Smooth muscle cell (in vitro differentiated cells): Measurements from ENCODE around the gene ALG2. TPM values are rescaled to one million over a fixed set of nuclear protein-coding genes. Genes with fewer than 3 reads are reported as not detected.

Source experiments
- DNase-seq: peaks from one replicate; lab custom pipeline; 2025; ENCODE audit not compliant: unreplicated experiment; lab: John Stamatoyannopoulos, UW
- H2AFZ ChIP-seq: fragments of 200-600 bp; sonication (generic); 2 replicates; pipeline ENCODE4 v1.6.0; 2016; ENCODE audit warnings: antibody characterized with exemption, low read depth, mild to moderate bottlenecking
- H3F3A ChIP-seq: fragments of 200-600 bp; sonication (generic); 2 replicates; pipeline ENCODE4 v1.6.0; 2017; ENCODE audit warnings: antibody characterized with exemption, low read depth
- H3K27ac ChIP-seq: fragments of 200-600 bp; sonication (generic); 2 replicates; pipeline ENCODE4 v1.5.1; 2016; ENCODE audit warnings: low read depth, mild to moderate bottlenecking
- H3K27me3 ChIP-seq: fragments of 200-600 bp; sonication (generic); 2 replicates; pipeline ENCODE4 v1.6.1; 2016; ENCODE audit warnings: low read depth, mild to moderate bottlenecking
- H3K36me3 ChIP-seq: fragments of 200-600 bp; sonication (generic); 2 replicates; pipeline ENCODE4 v1.5.1; 2016; ENCODE audit warnings: low read depth
- H3K4me1 ChIP-seq: fragments of 200-600 bp; sonication (generic); 2 replicates; pipeline ENCODE4 v1.5.1; 2016; ENCODE audit warnings: low read depth
- H3K4me2 ChIP-seq: fragments of 200-600 bp; sonication (generic); 2 replicates; pipeline ENCODE4 v1.6.0; 2016; ENCODE audit warnings: mild to moderate bottlenecking
- H3K4me3 ChIP-seq: fragments of 200-600 bp; sonication (generic); 2 replicates; pipeline ENCODE4 v1.5.1; 2016; ENCODE audit warnings: mild to moderate bottlenecking
- H3K79me2 ChIP-seq: fragments of 200-600 bp; sonication (generic); 2 replicates; pipeline ENCODE4 v1.6.0; 2016; ENCODE audit warnings: low read depth, mild to moderate bottlenecking
- H3K9ac ChIP-seq: fragments of 200-600 bp; sonication (generic); 2 replicates; pipeline ENCODE4 v1.6.0; 2016; ENCODE audit warnings: low read depth
- H3K9me3 ChIP-seq: fragments of 200-600 bp; sonication (generic); replicated peaks from 2 replicates; pipeline ENCODE4 v1.5.1; 2016; ENCODE audit warnings: low read depth
- H4K20me1 ChIP-seq: fragments of 200-600 bp; sonication (generic); 2 replicates; pipeline ENCODE4 v1.6.0; 2016; ENCODE audit warnings: low read depth
- WGBS: methylation state at CpG from one replicate; pipeline ENCODE4 v1.1.7; 2016; ENCODE audit warnings: low lambda C conversion rate; 5-methylcytosine and 5-hydroxymethylcytosine counted together
- polyA plus RNA-seq: library from polyadenylated mRNA; unstranded; fragments of >200 nt; fragmentation: Nextera tagmentation; extraction: Ambion mirVana; gene quantifications from 2 replicates; pipeline ENCODE4 v1.2.1, GENCODE V29; 2016
- total RNA-seq: library from RNA; depleted of rRNA; stranded (reverse); fragments of >200 nt; gene quantifications from 2 replicates; pipeline ENCODE4 v1.2.3, GENCODE V29; 2014
- TF ChIP-seq, protein P1 (sequence below): fragments of 200-600 bp; sonication (generic); IDR thresholded peaks from 2 replicates; pipeline ENCODE4 v1.5.1; 2017; ENCODE audit warnings: borderline replicate concordance, mild to moderate bottlenecking, antibody characterized with exemption; ENCODE audit not compliant: insufficient read depth, poor library complexity, severe bottlenecking

Gene ALG2
- total RNA-seq, result 53.6 and 60.4 TPM in 2 replicates
- polyA plus RNA-seq, result 50.1 and 53.9 TPM in 2 replicates

- Histone ChIP-seq H3K9me3 (no peaks in the 10 kb centered on the region), H3F3A (no peaks in the 10 kb centered on the region), H3K4me3 (peak within 1 kb of the TSS; percentile 96), H3K27ac (peak within 1 kb of the TSS; percentile 99), H2AFZ (peak within 1 kb of the TSS; percentile 87), H3K4me1 (peaks cover 33% of the 10 kb centered on the region), H3K27me3 (no peaks in the 10 kb centered on the region), H4K20me1 (peaks cover 79% of the 10 kb centered on the region), H3K79me2 (peaks cover 94% of the 10 kb centered on the region), H3K9ac (peak within 1 kb of the TSS; percentile 99), H3K36me3 (peaks cover 6% of the 10 kb centered on the region), H3K4me2 (peak within 1 kb of the TSS; percentile 98)
- DNase-seq, result peak; percentile 87
- under 1% methylated on average over 70 of the region's 70 CpGs for WGBS
- TF ChIP-seq, protein P1, sequence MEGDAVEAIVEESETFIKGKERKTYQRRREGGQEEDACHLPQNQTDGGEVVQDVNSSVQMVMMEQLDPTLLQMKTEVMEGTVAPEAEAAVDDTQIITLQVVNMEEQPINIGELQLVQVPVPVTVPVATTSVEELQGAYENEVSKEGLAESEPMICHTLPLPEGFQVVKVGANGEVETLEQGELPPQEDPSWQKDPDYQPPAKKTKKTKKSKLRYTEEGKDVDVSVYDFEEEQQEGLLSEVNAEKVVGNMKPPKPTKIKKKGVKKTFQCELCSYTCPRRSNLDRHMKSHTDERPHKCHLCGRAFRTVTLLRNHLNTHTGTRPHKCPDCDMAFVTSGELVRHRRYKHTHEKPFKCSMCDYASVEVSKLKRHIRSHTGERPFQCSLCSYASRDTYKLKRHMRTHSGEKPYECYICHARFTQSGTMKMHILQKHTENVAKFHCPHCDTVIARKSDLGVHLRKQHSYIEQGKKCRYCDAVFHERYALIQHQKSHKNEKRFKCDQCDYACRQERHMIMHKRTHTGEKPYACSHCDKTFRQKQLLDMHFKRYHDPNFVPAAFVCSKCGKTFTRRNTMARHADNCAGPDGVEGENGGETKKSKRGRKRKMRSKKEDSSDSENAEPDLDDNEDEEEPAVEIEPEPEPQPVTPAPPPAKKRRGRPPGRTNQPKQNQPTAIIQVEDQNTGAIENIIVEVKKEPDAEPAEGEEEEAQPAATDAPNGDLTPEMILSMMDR, result no peak
Observed at GRCh38 chr9:99221621-99222415, at the start of gene ALG2, which contains the start of gene SEC61B. TSS of gene ALG2 (minus strand) at chr9:99221942. CDS start at chr9:99221894, 48 bp downstream. TSS of gene SEC61B (plus strand) at chr9:99222282. CDS start at chr9:99222364, 82 bp downstream.

- WGBS, result 66% methylated on average over 3 of the region's 3 CpGs
- DNase-seq, result no peak
- no peak overlapping the region for H3K4me3 ChIP-seq
Observed at GRCh38 chr9:99270491-99270890, 48.7 kb upstream of the ALG2 start.

DNA sequence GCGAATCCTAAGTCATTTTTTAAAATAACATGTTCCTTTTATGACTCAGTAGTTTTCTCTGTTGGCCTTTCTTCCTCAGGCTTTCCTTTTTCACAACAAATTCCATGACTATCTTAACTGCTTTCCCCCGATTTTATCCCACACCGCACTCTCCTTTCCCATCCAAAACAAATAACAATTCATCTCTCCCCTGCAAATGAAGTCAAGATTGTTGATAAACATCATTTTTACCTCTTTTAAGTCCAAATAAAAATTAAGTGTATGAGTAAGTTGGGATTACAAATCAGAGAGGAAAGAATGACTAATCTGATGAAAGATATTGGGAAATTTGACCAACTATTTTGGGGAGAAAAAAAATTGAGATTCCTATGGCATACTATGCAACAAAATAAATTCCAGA is 47.7 kb upstream of the ALG2 start:
- Histone ChIP-seq H3K27ac (peak overlapping the region; percentile 13), H3K4me2 (no peak overlapping the region)
- 57% methylated on average over 3 of the region's 3 CpGs for WGBS

More at GRCh38 chr9:99270491-99270890, 48.7 kb upstream of the ALG2 start:
- no peak overlapping the region for H2AFZ ChIP-seq
- H3K4me1 ChIP-seq, result no peaks in the 10 kb centered on the region
- TF ChIP-seq, protein P1, result no peak
- H3K9ac ChIP-seq, result no peak overlapping the region
- no peaks in the 10 kb centered on the region for H3K27me3 ChIP-seq
- H3K36me3 ChIP-seq, result no peaks in the 10 kb centered on the region
- no peaks in the 10 kb centered on the region for H3K9me3 ChIP-seq
- H4K20me1 ChIP-seq, result no peaks in the 10 kb centered on the region
- H3K27ac ChIP-seq, result no peak overlapping the region
- H3F3A ChIP-seq, result no peaks in the 10 kb centered on the region
- H3K79me2 ChIP-seq, result no peaks in the 10 kb centered on the region
- no peak overlapping the region for H3K4me2 ChIP-seq

More for the DNA sequence above, 47.7 kb upstream of the ALG2 start:
- Histone ChIP-seq H3K79me2 (no peaks in the 10 kb centered on the region), H3K4me3 (no peak overlapping the region), H3F3A (no peaks in the 10 kb centered on the region), H3K27me3 (no peaks in the 10 kb centered on the region), H2AFZ (no peak overlapping the region), H3K36me3 (no peaks in the 10 kb centered on the region), H3K4me1 (no peaks in the 10 kb centered on the region), H4K20me1 (no peaks in the 10 kb centered on the region), H3K9ac (peak overlapping the region; percentile 4), H3K9me3 (no peaks in the 10 kb centered on the region)
- DNase-seq, result no peak
- TF ChIP-seq, protein P1, result no peak
